Measurements from ENCODE around the gene FMR1.

Gene FMR1

GRCh38 chrX:147897117-147897516 lies 14.6 kb upstream of the FMR1 start:
- TF ChIP-seq POLR2AphosphoS5 (IDR thresholded peaks at IDR 0.05; ENCODE audit: low read depth, low read length) (no peak), SIN3A (IDR thresholded peaks at IDR 0.05; ENCODE audit: borderline replicate concordance, insufficient read depth, low read length) (no peak), REST (IDR thresholded peaks at IDR 0.05; ENCODE audit: insufficient read depth in 1 of 2, low read depth in 2 of 2, low read length in 2 of 2) (no peak), TAF1 (IDR thresholded peaks at IDR 0.05; ENCODE audit: borderline replicate concordance, insufficient read depth, low read length) (no peak), FOXP2 (optimal IDR thresholded peaks at IDR 0.05; ENCODE audit: borderline replicate concordance, extremely low read depth, extremely low read length, insufficient read depth) (no peak)

GRCh38 chrX:147898951-147899350 lies 12.8 kb upstream of the FMR1 start:
- no peak for TF ChIP-seq SIN3A (IDR thresholded peaks at IDR 0.05; ENCODE audit: borderline replicate concordance, insufficient read depth, low read length)

DNA sequence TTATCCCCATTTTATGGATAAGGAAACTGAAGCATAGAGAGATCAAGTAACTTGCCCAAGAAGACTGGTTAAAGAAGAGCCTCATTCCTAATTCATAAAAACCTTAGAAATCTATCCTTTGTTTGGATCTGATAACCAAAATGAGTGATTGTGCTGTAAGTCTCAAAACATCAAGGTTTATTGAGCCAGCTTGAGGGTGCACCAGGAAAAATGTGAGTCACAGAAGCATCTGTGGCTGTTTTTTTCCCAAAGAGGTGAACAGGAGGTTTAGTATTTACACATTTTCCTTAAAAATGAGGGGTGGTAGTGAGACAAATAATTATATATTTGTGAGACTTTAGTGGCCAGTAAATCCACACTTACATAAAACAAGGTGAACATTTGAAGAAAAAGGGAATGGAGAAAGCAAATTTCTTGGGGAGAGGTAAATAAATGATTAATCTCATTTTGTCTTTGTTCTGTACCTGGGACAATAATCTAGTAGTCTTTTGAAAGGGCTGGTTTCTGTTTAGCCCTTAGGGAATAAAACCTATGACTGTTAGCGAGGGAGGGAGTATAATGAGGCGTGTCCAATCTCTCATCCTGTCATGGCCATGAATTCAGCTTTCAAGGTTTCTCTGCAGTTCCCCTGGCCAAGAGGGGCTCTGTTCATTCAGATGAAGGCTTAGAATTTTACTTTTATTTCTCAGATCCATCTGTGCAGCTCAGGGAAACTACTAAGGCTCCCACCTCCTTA lies 12.2 kb upstream of the FMR1 start:
- no peak for TF ChIP-seq REST (IDR thresholded peaks at IDR 0.05; ENCODE audit: insufficient read depth in 1 of 2, low read depth in 2 of 2, low read length in 2 of 2)
- TF ChIP-seq TAF1 (IDR thresholded peaks at IDR 0.05; ENCODE audit: borderline replicate concordance, insufficient read depth, low read length): no peak
- TF ChIP-seq POLR2AphosphoS5 (IDR thresholded peaks at IDR 0.05; ENCODE audit: low read depth, low read length): no peak
- no peak for TF ChIP-seq SIN3A (IDR thresholded peaks at IDR 0.05; ENCODE audit: borderline replicate concordance, insufficient read depth, low read length)
- no peak for TF ChIP-seq FOXP2 (optimal IDR thresholded peaks at IDR 0.05; ENCODE audit: borderline replicate concordance, extremely low read depth, extremely low read length, insufficient read depth)

DNA sequence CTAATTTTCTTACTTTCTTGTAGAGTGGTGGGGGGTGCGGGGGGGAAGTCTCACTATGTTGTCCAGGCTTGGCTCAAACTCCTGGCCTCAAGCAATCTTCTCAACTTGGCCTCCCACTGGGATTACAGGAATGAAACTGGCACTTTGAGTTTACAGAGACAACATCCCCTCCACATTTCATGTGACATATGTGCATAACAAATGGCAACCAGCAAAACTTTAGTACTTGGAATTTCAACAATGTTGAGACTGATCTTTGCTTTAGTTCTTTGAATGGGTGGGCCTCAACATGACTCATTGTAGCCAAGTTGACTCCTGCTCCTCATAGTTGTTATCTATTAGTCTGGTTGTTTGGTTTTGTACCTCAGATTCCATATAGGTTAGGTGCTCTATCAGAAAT lies 11.4 kb upstream of the FMR1 start:
- TF ChIP-seq POLR2AphosphoS5 (IDR thresholded peaks at IDR 0.05; ENCODE audit: low read depth, low read length): no peak
- TF ChIP-seq FOXP2 (optimal IDR thresholded peaks at IDR 0.05; ENCODE audit: borderline replicate concordance, extremely low read depth, extremely low read length, insufficient read depth): no peak
- TF ChIP-seq SIN3A (IDR thresholded peaks at IDR 0.05; ENCODE audit: borderline replicate concordance, insufficient read depth, low read length): no peak
- TF ChIP-seq TAF1 (IDR thresholded peaks at IDR 0.05; ENCODE audit: borderline replicate concordance, insufficient read depth, low read length): no peak
- TF ChIP-seq REST (IDR thresholded peaks at IDR 0.05; ENCODE audit: insufficient read depth in 1 of 2, low read depth in 2 of 2, low read length in 2 of 2): no peak

DNA sequence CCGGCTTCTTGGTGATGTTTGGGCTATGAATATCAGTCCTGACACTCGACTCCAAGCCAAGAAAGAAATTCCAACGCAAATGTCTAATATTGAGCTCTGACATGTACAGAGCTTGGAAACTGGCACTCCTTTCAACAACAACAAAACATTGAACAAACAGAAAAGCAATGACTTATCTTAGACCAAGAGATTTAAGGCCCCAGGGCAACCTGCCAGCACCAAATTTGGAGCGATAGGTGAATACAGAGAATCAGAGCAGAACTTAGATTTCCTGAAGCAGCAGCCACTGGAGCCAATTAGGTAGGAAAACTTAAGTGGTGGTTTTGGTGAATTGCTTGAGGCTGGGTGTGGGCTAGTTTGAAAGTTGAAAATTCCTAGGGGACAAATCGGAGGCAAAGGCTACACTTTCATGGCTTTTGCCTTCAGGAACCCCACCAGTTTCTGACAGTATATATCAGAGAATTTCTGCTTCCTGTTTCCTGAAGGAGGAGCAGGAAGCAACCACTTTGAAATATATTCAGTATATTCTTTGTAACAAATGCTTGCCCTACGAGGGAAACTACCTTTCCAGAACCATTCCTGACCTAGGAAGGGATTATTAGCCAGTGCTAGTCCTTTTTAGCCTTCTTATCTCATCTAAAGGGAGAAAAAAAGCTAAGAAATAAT lies 10.1 kb upstream of the FMR1 start:
- no peak for TF ChIP-seq TAF1 (IDR thresholded peaks at IDR 0.05; ENCODE audit: borderline replicate concordance, insufficient read depth, low read length)
- no peak for TF ChIP-seq SIN3A (IDR thresholded peaks at IDR 0.05; ENCODE audit: borderline replicate concordance, insufficient read depth, low read length)
- TF ChIP-seq FOXP2 (optimal IDR thresholded peaks at IDR 0.05; ENCODE audit: borderline replicate concordance, extremely low read depth, extremely low read length, insufficient read depth): no peak
- no peak for TF ChIP-seq REST (IDR thresholded peaks at IDR 0.05; ENCODE audit: insufficient read depth in 1 of 2, low read depth in 2 of 2, low read length in 2 of 2)
- no peak for TF ChIP-seq POLR2AphosphoS5 (IDR thresholded peaks at IDR 0.05; ENCODE audit: low read depth, low read length)

All from PFSK-1 (cell line).